ENCODE data around the gene CDC27.
"Not testable (repeated sequence)": the region's sequence is repeated elsewhere in the genome, so short reads cannot be mapped to it uniquely, and the experiment has no call there.

Gene CDC27

GRCh38 chr17:47193931-47194511 lies 4.9 kb upstream of the CDC27 start:
- H3K27ac ChIP-seq (ENCODE audit: low read depth, low read length), result no peak overlapping the region
- H3K9me3 ChIP-seq (ENCODE audit: insufficient read depth, low read depth, low read length), result no peaks in the 10 kb centered on the region
- no peak overlapping the region for H3K4me3 ChIP-seq (ENCODE audit: low read length)
- H3K27me3 ChIP-seq (ENCODE audit: insufficient read depth, low read length), result no peaks in the 10 kb centered on the region; the same call in 1 of the 2 replicates
- WGBS, result 94% methylated on average over 4 of the region's 4 CpGs
- H3K4me1 ChIP-seq (ENCODE audit: insufficient read depth, low read length), result no peaks in the 10 kb centered on the region
- no peaks in the 10 kb centered on the region for H3K36me3 ChIP-seq (ENCODE audit: insufficient read depth, low read length)
- H3K9ac ChIP-seq (ENCODE audit: low read depth, low read length), result no peak overlapping the region

- WGBS, result 93% methylated on average over 4 of the region's 6 CpGs
Measured at GRCh38 chr17:47192554-47192953, 3.5 kb upstream of the CDC27 start.

GRCh38 chr17:47190770-47191169 lies 1.7 kb upstream of the CDC27 start:
- Histone ChIP-seq H3K27me3 (ENCODE audit: insufficient read depth, low read length) (no peaks in the 10 kb centered on the region), H3K9me3 (ENCODE audit: insufficient read depth, low read depth, low read length) (no peaks in the 10 kb centered on the region), H3K4me1 (ENCODE audit: insufficient read depth, low read length) (peaks cover 5% of the 10 kb centered on the region), H3K9ac (ENCODE audit: low read depth, low read length) (no peak overlapping the region), H3K4me3 (ENCODE audit: low read length) (no peak overlapping the region), H3K36me3 (ENCODE audit: insufficient read depth, low read length) (no peaks in the 10 kb centered on the region), H3K27ac (ENCODE audit: low read depth, low read length) (no peak overlapping the region)
- 98% methylated on average over 1 of the region's 1 CpG for WGBS

More at GRCh38 chr17:47192554-47192953, 3.5 kb upstream of the CDC27 start:
- Histone ChIP-seq H3K9me3 (ENCODE audit: insufficient read depth, low read depth, low read length) (no peaks in the 10 kb centered on the region), H3K27ac (ENCODE audit: low read depth, low read length) (no peak overlapping the region), H3K9ac (ENCODE audit: low read depth, low read length) (no peak overlapping the region), H3K36me3 (ENCODE audit: insufficient read depth, low read length) (no peaks in the 10 kb centered on the region), H3K4me3 (ENCODE audit: low read length) (no peak overlapping the region), H3K4me1 (ENCODE audit: insufficient read depth, low read length) (peaks cover 5% of the 10 kb centered on the region), H3K27me3 (ENCODE audit: insufficient read depth, low read length) (no peaks in the 10 kb centered on the region; the same call in 1 of the 2 replicates)

GRCh38 chr17:47190243-47190642 lies 1.1 kb upstream of the CDC27 start:
- H3K9me3 ChIP-seq (ENCODE audit: insufficient read depth, low read depth, low read length), result no peaks in the 10 kb centered on the region
- no peaks in the 10 kb centered on the region for H3K36me3 ChIP-seq (ENCODE audit: insufficient read depth, low read length)
- no peak overlapping the region for H3K9ac ChIP-seq (ENCODE audit: low read depth, low read length)
- H3K27ac ChIP-seq (ENCODE audit: low read depth, low read length), result no peak overlapping the region
- H3K4me3 ChIP-seq (ENCODE audit: low read length), result no peak overlapping the region
- no peaks in the 10 kb centered on the region for H3K27me3 ChIP-seq (ENCODE audit: insufficient read depth, low read length)
- no CpG with 5 or more reads among the region's 4 CpGs for WGBS
- H3K4me1 ChIP-seq (ENCODE audit: insufficient read depth, low read length), result peaks cover 5% of the 10 kb centered on the region

GRCh38 chr17:47189732-47190237 lies 690 bp upstream of the CDC27 start:
- Histone ChIP-seq H3K4me1 (ENCODE audit: insufficient read depth, low read length) (peaks cover 6% of the 10 kb centered on the region), H3K9ac (ENCODE audit: low read depth, low read length) (0 out of 2 replicates have a peak overlapping the region, but pooled peaks have one; percentile 17), H3K9me3 (ENCODE audit: insufficient read depth, low read depth, low read length) (no peaks in the 10 kb centered on the region), H3K27ac (ENCODE audit: low read depth, low read length) (no peak overlapping the region), H3K27me3 (ENCODE audit: insufficient read depth, low read length) (no peaks in the 10 kb centered on the region), H3K4me3 (ENCODE audit: low read length) (peak overlapping the region; percentile 56), H3K36me3 (ENCODE audit: insufficient read depth, low read length) (no peaks in the 10 kb centered on the region)
- WGBS, result 50% methylated on average over 5 of the region's 5 CpGs

- Histone ChIP-seq H3K4me1 (ENCODE audit: insufficient read depth, low read length) (peaks cover 15% of the 10 kb centered on the region), H3K27me3 (ENCODE audit: insufficient read depth, low read length) (no peaks in the 10 kb centered on the region), H3K27ac (ENCODE audit: low read depth, low read length) (peak overlapping the region; percentile 73), H3K36me3 (ENCODE audit: insufficient read depth, low read length) (no peaks in the 10 kb centered on the region), H3K4me3 (ENCODE audit: low read length) (peak overlapping the region; percentile 81), H3K9me3 (ENCODE audit: insufficient read depth, low read depth, low read length) (no peaks in the 10 kb centered on the region), H3K9ac (ENCODE audit: low read depth, low read length) (peak overlapping the region; percentile 82)
- 5% methylated on average over 13 of the region's 15 CpGs for WGBS
Measured at GRCh38 chr17:47188271-47188875, 722 bp downstream of the CDC27 start.

GRCh38 chr17:47184681-47185080 lies 4.4 kb downstream of the CDC27 start:
- Histone ChIP-seq H3K27ac (ENCODE audit: low read depth, low read length) (no peak overlapping the region), H3K27me3 (ENCODE audit: insufficient read depth, low read length) (no peaks in the 10 kb centered on the region), H3K36me3 (ENCODE audit: insufficient read depth, low read length) (peaks cover 17% of the 10 kb centered on the region), H3K9ac (ENCODE audit: low read depth, low read length) (no peak overlapping the region), H3K4me1 (ENCODE audit: insufficient read depth, low read length) (peaks cover 30% of the 10 kb centered on the region), H3K9me3 (ENCODE audit: insufficient read depth, low read depth, low read length) (no peaks in the 10 kb centered on the region), H3K4me3 (ENCODE audit: low read length) (no peak overlapping the region)
- WGBS, result 84% methylated on average over 5 of the region's 6 CpGs

GRCh38 chr17:47180988-47181387 lies 8.1 kb downstream of the CDC27 start:
- peaks cover 41% of the 10 kb centered on the region for H3K36me3 ChIP-seq (ENCODE audit: insufficient read depth, low read length)
- 88% methylated on average over 4 of the region's 4 CpGs for WGBS

GRCh38 chr17:47180337-47180736 lies 8.8 kb downstream of the CDC27 start:
- H3K27me3 ChIP-seq (ENCODE audit: insufficient read depth, low read length), result no peaks in the 10 kb centered on the region
- no peak overlapping the region for H3K27ac ChIP-seq (ENCODE audit: low read depth, low read length)
- H3K9ac ChIP-seq (ENCODE audit: low read depth, low read length), result no peak overlapping the region
- H3K4me1 ChIP-seq (ENCODE audit: insufficient read depth, low read length), result peaks cover 25% of the 10 kb centered on the region; the same call in 1 of the 2 replicates
- WGBS, result 92% methylated on average over 1 of the region's 1 CpG
- no peaks in the 10 kb centered on the region for H3K9me3 ChIP-seq (ENCODE audit: insufficient read depth, low read depth, low read length)
- peaks cover 48% of the 10 kb centered on the region for H3K36me3 ChIP-seq (ENCODE audit: insufficient read depth, low read length)
- H3K4me3 ChIP-seq (ENCODE audit: low read length), result no peak overlapping the region

More at GRCh38 chr17:47180988-47181387, 8.1 kb downstream of the CDC27 start:
- H3K9me3 ChIP-seq (ENCODE audit: insufficient read depth, low read depth, low read length); H3K4me3 ChIP-seq (ENCODE audit: low read length); H3K27ac ChIP-seq (ENCODE audit: low read depth, low read length); H3K9ac ChIP-seq (ENCODE audit: low read depth, low read length); H3K27me3 ChIP-seq (ENCODE audit: insufficient read depth, low read length): not testable (repeated sequence)
- peaks cover 25% of the 10 kb centered on the region; the same call in 1 of the 2 replicates for H3K4me1 ChIP-seq (ENCODE audit: insufficient read depth, low read length)

- Histone ChIP-seq H3K9ac (ENCODE audit: low read depth, low read length) (no peak overlapping the region), H3K4me3 (ENCODE audit: low read length) (no peak overlapping the region), H3K4me1 (ENCODE audit: insufficient read depth, low read length) (peaks cover 18% of the 10 kb centered on the region; the same call in 1 of the 2 replicates), H3K36me3 (ENCODE audit: insufficient read depth, low read length) (peaks cover 53% of the 10 kb centered on the region), H3K9me3 (ENCODE audit: insufficient read depth, low read depth, low read length) (no peaks in the 10 kb centered on the region), H3K27ac (ENCODE audit: low read depth, low read length) (no peak overlapping the region), H3K27me3 (ENCODE audit: insufficient read depth, low read length) (no peaks in the 10 kb centered on the region)
- 95% methylated on average over 3 of the region's 3 CpGs for WGBS
Measured at GRCh38 chr17:47179141-47179540, 10.0 kb downstream of the CDC27 start.

GRCh38 chr17:47177261-47177660 lies 11.8 kb downstream of the CDC27 start:
- WGBS, result 95% methylated on average over 7 of the region's 7 CpGs
- H3K4me1 ChIP-seq (ENCODE audit: insufficient read depth, low read length), result peaks cover 4% of the 10 kb centered on the region; the same call in 1 of the 2 replicates
- no peaks in the 10 kb centered on the region for H3K27me3 ChIP-seq (ENCODE audit: insufficient read depth, low read length)
- H3K36me3 ChIP-seq (ENCODE audit: insufficient read depth, low read length), result peaks cover 66% of the 10 kb centered on the region
- H3K9ac ChIP-seq (ENCODE audit: low read depth, low read length), result no peak overlapping the region
- no peak overlapping the region for H3K27ac ChIP-seq (ENCODE audit: low read depth, low read length)
- no peaks in the 10 kb centered on the region for H3K9me3 ChIP-seq (ENCODE audit: insufficient read depth, low read depth, low read length)
- no peak overlapping the region for H3K4me3 ChIP-seq (ENCODE audit: low read length)

Measured in HUES64 (cell line).